NT2/D1 (cell line): Measurements from ENCODE around the gene LIMD2.

Experiments
- SUZ12 ChIP-seq: IDR thresholded peaks from 2 replicates; pipeline ENCODE4 v1.6.1; 2011; ENCODE audit not compliant: insufficient read length, insufficient read depth; ENCODE audit errors: extremely low read depth
- ZNF274 ChIP-seq: IDR thresholded peaks from 2 replicates; pipeline ENCODE4 v1.6.1; 2011; ENCODE audit warnings: mild to moderate bottlenecking, low read depth, low read length

DNA sequence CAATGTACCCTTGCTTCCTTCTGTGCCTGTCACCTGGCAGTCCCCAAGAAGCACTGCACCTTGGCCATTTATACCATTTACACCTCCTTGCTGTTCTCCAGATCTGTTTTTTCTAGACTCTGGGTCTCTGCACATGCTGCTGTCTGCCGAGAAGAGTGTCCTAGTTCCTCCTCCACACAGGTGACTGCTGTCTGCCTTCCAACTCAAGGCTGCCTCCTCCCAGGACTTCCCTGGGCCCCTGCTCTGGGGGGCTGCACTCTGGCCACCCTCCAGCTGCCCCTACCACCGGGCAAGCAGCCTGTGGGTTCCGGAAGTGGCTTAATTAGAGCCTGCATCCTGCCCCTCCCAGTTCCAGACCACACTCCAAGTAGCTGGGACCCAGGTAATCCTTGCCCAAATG lies 5.7 kb upstream of the LIMD2 start:
- TF ChIP-seq SUZ12 (no peak), ZNF274 (no peak)
